HG02759 (cell line): ENCODE data around the gene ZNF212.

Experiments used
- ATAC-seq: cut with Tn5 transposase; IDR thresholded peaks from one replicate; pipeline ENCODE4 v1.9.1; 2021; ENCODE audit warnings: mild to moderate bottlenecking, moderate library complexity; ENCODE audit not compliant: unreplicated experiment

The ZNF212 gene

DNA sequence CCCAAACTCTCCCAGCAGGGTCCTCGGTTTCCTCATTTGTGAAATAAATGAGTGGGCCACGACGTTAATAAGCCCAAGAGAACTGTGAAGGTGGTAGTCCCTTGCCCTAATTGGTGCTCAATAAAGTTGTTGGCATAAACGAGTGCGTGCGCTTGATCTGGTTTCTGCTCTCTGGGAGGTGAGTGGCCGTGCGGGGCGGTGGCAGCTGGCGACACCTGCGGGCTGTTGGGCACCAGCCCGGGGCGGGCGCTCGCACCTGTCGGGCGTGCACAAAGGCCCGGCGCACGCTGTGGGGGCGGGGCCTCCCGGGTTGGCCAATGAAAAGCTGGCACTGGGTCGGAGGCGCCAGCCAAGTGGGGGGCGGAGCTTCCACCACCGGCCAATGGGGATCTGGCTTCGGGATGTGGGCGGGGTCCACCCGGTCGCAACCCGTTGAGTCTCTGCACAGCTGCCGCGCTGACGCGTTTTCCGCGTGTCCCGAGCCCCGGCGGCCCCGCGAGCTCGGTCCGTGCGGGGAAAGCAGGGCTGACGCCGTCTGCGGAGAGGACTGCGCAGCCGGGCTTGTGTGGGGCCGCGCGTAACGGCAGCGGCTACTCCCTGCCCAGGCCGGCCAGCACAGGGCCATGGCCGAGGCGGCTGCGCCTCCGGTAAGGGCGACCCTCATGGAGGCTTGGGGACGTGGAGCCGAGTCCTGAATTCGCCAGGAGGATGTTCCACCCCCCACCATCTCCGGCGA lies 45.6 kb downstream of the ZNF212 start:
- ATAC-seq, result peak; percentile 98

DNA sequence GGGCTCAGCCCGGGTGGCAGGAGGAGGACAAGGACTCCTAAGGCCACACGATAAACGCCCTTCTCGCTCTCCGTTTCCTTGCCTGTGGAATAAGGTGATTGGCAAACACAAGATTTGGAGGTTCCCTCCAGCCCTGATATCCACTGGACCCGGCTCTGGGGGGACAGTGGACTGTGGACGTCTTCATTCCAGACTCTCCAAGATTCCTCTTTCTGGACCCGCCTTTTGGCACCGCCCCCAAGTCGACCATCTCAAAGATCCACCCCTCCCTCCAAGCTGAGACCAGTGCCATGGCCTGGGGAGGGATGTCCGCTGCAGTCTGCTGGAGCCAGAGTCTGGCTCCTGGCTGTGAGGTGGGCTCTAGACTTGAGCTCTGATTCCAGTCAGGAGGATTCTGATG lies 46.2 kb downstream of the ZNF212 start:
- no peak for ATAC-seq

DNA sequence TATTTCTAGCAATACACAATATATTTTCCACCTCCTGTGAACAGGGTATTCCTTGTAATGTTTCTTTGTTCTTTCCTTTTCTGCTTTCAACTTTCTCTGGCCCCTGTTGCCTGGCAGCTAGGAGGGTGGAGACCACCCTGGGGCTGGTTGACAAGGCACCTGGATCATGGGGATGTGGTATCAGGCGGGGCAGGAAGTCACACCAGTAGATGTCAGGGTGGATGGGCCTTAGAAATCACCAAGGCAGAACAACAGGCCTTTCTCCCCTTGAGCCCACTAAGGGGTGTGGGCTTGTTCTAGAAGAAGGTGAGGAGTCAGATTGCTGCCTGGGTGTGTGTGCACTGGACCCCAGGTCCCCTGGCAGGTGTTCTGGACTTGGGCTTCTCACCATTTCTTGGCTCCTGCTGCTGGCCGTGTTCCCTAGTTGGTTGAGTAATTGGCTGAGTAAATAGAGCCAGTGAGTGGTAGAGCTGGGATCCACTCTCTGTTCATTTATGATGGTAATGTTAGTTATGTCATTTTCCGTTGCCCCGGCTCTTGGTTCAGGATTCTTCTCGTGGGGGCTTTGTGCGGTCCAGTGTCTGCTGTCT lies 47.5 kb downstream of the ZNF212 start:
- no peak for ATAC-seq

DNA sequence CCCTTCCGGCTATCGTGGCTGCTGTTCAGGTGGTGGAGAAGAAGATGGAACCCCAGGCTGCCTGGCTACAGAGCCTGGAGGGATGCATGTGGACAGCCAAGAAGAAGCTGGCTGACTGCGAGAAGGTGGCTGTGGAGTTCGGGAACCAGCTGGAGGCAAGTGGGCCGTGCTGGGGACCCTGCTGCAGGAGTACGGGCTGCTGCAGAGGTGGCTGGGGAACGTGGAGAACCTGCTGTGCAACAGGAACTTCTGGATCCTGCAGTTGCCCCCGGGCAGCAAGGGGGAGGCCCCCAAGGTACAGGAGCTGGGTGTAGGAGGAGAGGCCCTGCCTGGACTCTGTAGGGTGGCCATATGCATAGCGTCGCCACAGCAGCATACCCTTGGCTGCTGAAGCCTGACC lies 48.2 kb downstream of the ZNF212 start:
- ATAC-seq, result no peak

DNA sequence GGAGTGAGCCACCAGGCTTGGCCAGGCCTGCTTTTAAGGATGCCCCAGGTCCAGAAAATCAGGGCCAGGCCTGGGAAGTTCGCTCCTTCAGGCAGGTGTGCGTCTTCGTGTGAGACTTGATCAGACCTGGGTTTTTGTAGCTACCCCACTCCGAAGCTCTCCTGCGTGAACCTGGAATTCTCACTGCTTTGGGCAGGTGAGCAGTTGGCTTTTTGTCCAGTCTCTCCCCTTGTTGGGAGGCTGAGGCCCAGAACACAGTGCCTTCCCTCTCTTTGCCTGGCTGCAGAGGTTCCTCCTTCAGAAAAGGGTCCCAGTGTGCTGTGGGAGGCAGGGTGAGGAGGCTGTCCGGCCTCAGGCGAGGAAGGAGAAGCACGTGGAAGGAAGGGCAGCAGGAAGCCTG lies 49.8 kb downstream of the ZNF212 start:
- ATAC-seq, result no peak

DNA sequence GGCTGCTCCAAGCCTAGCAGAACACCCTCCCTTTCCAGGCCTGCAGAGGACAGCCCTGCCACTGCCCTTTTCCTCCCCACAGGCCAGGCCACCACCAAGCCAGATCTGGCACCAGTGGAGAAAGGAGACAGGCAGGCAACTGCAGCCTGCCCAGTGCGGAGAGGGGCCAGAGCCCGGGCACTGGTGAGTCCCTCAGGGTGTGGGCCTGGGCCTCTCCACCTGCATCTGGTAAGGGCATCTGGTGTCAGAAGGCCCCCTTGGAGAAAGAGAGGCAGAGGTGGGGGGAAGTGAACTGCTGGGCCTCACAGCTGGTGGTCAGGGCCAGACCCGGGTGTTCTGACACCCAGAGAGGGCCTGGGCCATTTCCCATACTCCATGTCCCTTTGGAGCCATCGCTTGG lies 50.4 kb downstream of the ZNF212 start:
- ATAC-seq, result no peak

DNA sequence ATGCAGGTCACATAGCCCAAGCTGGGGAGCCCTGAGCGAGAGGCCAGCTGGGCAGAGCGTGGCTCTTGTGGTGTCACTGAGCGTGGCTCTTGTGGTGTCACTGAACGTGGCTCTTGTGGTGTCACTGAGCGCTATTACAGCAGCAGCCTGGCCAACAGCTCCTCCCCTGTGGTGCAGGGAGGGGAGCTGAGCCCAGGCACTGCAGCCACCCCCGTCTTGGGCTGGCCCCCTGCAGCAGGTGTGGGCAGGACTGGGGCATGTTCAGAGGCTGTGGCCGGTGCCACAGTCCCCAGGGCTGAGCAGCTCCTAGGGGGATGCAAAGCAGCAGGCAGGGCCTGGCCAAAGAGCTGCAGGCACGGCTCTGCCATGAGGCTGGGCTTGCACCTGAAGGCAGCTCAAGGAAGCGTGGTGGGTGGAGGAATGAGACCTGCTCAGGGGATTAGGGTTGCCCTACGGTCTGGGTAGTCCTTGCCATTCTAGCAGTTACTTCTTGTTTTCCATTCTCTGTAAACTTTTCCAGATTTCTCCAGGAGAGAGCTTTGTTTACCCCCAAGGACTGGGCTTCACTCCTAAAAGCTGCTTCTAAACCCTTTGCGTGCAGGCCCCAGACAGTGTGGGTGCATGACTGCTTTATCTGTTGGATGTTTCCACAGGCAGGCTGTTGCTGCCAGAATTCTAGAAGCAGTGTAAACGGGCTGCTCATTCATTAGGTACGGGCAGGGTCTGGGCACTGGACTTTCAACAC lies 51.8 kb downstream of the ZNF212 start:
- ATAC-seq, result no peak

DNA sequence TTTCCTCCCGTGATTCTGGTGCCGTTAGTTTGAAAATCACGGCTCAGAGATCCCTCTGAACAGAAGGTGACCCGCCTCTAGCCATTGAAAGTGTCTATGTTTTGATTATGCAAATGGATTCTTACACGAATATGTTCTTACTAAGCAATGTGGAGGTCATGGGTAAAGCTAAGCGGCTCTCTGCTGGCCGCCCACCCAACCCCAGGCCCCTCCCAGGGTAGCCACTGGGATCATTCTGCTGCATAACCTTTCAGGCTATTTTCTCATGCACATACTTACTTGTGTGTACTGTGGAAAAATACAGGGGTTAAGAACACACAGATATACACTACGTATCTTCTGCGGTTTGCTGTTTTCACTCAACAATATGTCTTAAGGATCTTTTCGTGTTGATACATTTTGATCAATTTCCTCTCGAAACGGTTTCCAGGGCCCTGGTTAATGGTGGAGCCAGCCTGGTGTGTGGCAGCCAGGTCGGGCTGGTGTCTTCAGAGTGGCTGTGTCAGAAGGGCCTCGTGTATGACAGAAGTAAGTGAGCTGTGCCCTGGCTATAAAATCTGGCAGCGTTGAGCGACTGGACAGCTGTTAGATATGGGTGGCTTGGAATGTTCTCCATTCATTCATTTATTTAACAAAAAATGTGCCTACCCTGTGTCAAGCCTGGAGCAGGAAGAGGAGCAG lies 52.5 kb downstream of the ZNF212 start:
- ATAC-seq, result no peak

DNA sequence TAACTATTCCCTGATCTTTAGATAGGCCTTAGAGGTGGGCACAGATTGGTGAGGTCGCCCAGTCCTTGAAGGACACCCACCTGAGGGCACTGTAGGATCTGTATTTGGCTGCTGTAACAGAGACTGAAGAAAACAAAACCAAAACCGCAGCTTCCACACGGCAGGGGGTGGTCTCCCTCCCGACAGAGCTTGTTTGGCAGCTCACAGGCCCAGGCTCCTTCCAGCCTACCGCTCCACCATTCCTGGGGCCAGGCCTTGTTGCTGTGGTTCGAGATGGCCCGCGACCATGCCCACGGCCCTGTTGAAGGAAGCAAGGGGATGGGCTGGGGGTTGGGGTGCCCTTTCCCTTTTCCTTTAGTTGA lies 53.0 kb downstream of the ZNF212 start:
- no peak for ATAC-seq

DNA sequence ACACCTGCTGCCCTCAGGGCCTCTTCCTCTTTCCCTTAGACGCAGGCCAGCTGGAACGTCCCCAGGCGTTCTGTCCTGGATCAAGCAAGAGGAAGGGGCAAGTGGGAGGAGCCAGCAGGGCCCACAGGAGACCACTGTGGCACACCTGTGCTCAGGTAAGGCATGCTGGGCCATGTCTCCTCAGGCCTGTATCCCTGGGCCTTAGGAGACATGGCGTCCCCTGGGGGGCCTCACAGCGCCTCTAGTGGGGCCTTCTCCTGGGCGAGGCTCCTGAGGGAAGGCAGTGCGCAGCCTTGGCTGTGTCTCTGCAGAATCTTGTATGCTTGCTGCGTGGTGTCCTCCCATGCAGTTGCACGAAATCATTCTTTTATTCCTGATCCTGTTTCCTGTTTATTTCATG lies 53.9 kb downstream of the ZNF212 start:
- ATAC-seq, result no peak

DNA sequence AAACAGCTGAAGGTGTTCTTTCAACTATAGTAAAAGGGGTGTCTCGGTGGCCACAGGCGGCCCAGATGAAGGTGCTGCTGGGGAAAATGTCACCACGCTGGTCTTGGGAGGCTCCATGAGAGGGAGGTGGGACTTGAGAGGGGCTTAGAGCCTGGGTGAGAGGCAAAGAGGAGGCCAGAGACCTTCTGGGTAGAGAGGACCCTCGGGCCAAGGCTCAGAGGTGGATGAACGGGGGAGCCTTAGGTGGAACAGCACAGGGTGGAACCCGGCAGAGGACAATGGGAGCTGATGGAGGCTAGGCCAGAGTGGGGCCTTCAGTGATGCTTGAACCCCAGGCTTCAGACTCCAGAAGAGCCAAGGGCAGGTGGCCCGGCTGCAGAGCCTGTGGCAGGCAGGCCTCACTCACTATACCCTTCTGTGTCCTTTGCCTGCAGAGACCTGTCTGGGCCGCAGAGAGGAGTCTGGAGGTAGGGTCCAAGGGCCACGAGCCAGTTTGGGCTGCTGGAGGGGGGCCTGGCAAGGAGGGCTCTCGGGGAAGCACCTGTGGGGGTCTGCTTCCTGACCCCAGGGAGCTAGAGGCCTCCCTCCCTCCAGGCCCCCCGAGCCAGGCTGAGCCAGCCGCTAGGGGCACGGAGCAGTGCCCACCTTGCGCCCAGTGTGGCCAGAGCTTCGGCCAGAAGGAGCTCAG lies 54.6 kb downstream of the ZNF212 start:
- no peak for ATAC-seq

DNA sequence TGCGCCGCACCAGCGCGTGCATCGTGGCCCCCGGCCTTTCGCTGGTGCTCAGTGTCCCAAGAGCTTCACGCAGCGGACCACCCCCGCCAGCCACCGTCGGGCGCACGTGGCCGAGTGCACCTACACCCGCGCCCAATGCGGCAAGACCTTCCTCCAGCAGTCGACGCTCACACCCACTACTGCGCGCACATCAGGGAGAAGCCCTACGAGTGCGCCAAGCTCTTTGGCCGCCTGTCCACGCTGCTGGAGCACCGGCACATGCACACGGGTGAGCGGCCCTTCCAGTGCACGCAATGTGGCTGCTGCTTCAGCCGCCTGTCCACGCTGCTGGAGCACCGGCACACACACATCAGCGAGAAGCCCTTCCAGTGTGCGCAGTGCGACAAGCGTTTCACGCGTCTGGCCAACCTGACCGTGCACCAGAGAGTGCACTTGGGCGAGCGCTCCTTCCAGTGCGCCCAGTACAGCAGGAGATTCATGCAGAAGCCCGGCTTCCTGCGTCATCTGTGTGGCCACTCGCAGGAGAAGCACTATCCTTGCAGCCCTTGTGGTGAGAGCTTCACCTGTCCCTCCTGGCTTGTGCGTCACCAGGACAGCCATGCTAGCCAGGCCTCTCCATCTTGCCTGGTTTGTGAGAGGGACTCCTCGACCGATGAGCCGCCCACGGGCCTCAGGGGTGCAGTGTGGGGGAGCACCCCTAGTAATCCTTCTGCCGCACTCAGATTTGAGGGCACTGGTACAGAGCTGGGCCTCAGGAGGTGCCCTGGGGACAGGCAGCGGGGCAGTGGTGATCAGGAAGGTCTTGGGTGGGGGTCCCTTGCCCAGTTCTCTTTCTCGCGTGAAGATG lies 55.4 kb downstream of the ZNF212 start:
- ATAC-seq, result no peak

DNA sequence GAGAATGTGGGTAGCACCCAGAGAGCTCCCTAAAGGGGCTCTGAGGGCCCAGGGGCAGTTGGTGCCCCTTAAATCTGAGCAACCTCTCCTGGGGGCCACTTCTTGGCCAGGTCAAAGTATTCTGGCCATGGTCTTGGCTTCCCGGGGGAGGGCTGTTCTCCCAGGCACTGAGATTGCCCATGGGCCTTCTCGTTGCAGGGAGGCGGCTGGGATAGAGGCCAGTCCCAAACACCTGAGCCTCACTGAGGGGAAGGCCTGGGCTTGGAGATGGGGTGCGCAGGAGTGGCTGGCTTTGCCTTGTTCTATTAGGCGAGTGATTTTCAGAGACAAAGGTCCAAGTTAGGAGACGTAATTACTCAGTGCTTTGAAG lies 56.0 kb downstream of the ZNF212 start:
- no peak for ATAC-seq

DNA sequence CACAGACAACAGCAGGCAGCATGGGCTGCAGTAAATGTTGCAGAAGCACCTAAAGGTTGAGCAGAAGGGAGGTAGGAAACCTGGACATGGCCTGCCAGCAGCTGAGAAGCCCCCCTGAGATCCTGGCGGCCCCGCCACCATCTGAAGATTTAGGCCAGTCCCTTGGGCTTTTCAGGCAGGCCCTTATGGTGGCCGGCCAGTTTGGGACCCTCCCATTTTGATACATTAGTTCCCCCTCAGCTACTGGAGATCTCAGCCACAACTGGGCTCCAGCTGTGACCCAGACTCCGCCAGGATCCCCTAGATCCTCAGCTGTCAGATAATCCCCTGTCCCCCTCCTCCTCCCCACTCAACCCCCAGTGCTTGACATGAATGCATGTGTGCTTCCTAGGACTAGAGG lies 56.9 kb downstream of the ZNF212 start:
- no peak for ATAC-seq

DNA sequence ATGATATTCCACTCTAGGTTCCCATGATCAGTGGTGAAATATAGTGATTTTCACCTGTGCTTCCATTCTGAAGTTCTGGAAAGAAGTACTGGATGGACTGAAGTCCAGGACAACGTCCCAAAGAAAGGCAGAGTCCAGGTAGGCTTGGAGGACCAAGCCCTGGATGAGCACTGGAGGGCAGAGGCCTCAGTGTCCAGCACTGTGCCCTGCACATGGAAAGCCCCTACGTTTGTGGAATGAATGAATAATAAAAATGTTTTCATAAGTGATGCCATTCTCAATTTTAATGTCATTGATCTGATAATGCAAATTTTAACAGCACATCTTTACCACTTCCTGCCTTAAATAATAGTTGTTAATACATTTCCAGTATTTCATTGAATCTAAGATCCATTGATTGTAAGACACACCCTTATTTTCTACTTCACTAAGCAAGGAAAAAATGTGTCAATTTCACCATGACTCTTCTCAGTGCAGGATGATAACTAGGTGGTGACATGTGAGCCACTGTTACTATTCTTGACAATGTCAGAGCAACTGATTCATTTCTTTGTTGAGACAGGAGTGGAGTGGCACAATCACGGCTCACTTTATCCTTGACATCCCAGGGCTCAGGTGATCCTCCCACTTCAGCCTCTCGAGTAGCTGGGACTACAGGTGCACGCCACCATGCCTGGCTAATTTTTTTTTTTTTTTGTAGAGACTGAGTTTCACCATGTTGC lies 57.7 kb downstream of the ZNF212 start:
- no peak for ATAC-seq

DNA sequence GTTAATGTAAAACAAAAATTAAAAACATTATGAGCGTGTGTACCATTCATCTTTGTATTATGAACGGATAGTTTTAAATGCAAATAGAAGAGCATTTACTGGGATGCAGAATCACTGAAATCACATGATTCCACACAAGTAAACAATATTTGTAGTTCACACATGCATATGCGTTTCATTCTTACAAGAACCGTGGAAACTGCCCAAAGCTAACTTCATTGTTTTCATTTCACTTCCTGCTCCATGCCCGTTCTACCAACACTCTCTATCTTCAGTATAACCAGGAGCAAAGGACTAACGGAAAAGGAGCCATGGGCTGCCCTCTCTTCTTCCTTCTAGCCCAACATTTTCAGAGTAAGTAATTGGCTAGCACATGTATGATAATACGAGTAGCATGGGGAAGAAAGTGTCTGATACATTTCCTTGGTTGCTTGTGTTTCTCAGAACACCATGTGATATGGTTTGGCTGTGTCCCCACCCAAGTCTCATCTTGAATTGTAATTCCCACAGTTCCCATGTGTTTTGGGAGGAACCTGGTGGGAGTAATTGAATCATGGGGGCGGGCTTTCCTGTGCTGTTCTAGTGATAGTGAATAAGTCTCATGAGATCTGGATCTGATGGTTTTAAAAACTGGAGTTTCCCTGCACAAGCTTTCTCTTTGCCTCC lies 61.3 kb downstream of the ZNF212 start:
- ATAC-seq, result no peak

DNA sequence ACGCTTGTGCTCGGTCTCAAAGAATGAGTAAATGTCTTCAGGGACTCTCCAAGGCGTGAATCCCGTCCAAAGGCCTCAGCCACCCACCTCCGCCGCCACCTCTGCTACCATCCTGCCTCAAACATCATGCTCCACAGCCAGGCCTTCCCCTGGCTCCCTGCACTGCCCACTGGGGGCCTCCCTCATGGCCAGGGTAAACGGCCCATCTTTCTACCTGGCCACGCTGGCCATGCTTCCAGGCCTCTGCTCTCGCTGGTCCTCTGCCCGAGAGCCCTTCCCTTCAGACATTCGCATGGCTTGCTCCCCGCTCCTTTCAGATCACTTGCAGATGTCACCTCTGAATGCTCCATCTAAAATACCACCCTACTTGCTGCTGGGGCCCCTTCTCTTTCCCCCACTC lies 62.8 kb downstream of the ZNF212 start:
- ATAC-seq, result no peak

DNA sequence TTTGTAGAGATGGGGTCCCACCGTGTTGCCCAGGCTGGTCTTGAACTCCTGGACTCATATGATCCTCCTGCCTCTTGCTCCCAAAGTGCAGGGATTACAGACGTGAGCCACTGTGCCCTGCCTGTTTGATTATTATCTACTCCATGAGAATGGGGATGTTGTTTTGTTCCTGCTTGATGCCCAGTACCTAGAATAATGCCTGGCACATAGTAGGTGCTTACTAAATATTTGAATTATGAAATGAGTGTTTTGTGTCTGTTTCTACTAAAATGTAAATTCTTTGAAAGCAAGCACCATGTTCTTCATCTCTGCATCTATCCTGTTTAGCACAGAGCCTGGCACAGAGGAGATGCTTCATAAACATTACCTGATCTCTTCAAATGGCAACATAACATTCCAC lies 63.4 kb downstream of the ZNF212 start:
- ATAC-seq, result no peak

DNA sequence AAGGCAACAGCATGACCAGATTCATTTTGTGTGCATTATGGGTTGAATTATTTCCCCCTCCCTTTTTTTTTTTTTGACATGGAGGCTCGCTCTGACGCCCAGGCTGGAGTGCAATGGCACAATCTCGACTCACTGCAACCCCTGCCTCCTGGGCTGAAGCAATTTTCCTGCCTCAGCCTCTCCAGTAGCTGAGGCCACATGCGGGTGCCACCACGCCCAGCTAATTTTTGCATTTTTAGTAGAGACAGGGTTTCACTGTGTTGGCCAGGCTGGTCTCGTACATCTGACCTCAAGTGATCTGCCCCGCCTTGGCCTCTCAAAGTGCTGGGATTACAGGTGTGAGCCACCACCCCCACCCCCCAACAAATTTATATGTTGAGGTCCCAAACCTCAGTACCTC lies 64.6 kb downstream of the ZNF212 start:
- no peak for ATAC-seq
